GM10266 (cell line): ENCODE data around the gene PLEKHN1.

Source experiments
- DNase-seq: peaks from one replicate; pipeline ENCODE4 v3.0.0; 2012; ENCODE audit errors: extremely low spot score
- TF ChIP-seq, protein P1 (sequence below): IDR thresholded peaks from 2 replicates; pipeline ENCODE4 v1.5.1; 2012; ENCODE audit warnings: mild to moderate bottlenecking, low read depth; ENCODE audit not compliant: control insufficient read depth, insufficient read depth; ENCODE audit errors: missing control alignments

Gene PLEKHN1

DNA sequence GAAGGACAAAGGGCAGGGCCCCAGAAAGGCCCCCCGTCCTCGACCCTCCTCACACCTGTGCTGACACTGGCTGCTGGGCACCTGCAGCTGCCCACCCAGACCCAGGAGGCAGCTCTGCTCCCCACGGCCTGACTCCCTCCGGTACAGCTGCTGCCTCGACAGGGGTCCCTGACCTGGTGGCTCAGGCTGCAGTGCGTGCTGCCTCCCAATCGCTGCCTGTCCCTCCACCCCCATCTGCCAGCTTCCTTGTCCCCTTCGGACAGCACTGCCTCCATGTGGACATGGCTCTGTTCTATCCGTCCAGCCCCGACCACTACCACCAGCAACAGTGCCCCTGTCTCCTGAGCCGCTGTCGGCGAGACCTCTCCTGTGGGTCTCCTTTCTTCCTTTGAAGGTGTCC is 11.4 kb upstream of the PLEKHN1 start:
- no peak for DNase-seq
- TF ChIP-seq, protein P1, sequence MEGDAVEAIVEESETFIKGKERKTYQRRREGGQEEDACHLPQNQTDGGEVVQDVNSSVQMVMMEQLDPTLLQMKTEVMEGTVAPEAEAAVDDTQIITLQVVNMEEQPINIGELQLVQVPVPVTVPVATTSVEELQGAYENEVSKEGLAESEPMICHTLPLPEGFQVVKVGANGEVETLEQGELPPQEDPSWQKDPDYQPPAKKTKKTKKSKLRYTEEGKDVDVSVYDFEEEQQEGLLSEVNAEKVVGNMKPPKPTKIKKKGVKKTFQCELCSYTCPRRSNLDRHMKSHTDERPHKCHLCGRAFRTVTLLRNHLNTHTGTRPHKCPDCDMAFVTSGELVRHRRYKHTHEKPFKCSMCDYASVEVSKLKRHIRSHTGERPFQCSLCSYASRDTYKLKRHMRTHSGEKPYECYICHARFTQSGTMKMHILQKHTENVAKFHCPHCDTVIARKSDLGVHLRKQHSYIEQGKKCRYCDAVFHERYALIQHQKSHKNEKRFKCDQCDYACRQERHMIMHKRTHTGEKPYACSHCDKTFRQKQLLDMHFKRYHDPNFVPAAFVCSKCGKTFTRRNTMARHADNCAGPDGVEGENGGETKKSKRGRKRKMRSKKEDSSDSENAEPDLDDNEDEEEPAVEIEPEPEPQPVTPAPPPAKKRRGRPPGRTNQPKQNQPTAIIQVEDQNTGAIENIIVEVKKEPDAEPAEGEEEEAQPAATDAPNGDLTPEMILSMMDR, result no peak

DNA sequence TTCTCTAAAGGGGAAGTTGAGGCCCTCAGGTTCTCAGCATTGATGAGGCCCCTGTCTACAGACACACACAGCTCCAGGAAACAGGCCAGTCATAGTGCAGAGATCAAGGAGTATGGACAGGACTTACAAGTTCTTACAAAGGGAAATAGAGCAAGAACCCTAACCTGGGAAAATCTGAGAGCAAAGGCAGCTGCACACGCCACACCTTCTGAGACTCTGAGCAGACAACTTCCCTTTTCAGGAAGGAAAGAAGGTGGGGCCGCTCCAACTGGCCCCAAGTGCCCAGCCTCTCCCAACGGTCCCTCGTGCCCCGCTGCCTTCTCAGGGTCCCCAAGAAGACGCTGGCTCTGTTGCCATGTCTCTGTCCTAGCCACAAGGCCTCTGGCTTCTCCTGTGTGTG is 10.8 kb upstream of the PLEKHN1 start:
- TF ChIP-seq, protein P1, result no peak
- DNase-seq, result no peak

DNA sequence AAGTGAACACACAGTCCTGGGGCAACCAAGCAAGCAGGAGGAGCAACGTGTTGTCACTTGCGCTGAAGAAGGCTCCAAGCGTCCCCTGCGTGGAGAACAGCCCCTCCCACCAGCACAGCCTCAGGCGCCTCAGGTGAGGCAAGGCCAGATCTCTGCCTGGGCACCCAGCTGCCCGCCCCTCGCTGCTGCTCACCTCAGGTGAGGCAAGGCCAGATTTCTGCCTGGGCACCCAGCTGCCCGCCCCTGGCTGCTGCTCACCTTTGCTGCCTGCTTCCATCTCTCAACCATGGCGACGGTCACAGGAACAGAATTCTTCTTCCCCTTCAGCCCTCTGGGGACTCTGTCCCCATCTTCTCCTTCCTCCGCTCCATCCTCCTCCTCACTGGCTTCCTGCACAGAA is 9.6 kb upstream of the PLEKHN1 start:
- TF ChIP-seq, protein P1, result no peak
- DNase-seq, result no peak

DNA sequence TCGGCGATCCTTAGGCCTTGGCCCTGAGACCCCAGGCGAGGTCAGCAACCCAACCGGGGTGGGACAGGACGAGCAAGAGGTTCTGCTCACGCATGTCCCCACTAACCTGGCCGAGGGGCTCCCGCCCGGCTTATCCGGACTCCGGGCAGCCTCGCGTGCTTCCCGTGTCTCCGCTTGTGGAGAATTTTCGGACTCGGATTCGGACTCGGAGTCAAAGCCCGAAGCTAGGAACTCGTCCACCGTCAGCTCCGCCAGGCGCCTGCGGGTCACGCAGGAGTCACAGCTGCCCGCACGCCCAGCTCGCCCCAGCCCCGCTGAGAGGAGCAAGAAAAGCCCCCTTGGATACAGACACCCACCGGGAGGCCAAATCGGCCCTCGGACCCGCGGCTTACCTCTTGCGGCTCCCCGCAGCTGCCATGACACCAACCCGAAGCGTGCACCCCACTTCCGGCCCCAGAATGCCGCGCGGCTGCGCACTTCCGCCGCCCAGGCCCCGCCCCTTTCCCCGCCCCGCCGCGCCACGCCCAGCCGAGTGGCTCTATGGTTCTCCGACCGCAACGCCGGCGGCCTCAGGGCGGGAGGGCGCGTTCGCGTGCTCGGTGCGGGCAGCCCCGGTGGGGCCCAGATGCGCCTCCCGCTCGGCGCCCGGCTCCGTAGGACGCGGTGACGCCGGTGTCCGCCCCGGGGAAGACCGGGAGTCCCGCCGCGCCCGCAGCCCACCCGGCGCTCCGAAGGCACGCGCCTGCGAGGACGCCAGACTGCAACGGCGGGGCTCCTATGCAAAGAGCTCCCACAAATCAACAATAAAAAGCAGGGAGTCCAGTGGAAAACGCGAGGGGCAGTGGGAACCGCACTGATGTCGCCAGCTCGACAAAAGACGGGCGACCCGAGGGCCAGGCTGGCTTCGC is 7.2 kb upstream of the PLEKHN1 start, which contains the start of gene NOC2L:
TSS of gene NOC2L (minus strand) at position 434 of the 908 bp plus-strand sequence. CDS start at position 418, 16 bp downstream.
- DNase-seq, result peak; percentile 98
- TF ChIP-seq, protein P1, result no peak

DNA sequence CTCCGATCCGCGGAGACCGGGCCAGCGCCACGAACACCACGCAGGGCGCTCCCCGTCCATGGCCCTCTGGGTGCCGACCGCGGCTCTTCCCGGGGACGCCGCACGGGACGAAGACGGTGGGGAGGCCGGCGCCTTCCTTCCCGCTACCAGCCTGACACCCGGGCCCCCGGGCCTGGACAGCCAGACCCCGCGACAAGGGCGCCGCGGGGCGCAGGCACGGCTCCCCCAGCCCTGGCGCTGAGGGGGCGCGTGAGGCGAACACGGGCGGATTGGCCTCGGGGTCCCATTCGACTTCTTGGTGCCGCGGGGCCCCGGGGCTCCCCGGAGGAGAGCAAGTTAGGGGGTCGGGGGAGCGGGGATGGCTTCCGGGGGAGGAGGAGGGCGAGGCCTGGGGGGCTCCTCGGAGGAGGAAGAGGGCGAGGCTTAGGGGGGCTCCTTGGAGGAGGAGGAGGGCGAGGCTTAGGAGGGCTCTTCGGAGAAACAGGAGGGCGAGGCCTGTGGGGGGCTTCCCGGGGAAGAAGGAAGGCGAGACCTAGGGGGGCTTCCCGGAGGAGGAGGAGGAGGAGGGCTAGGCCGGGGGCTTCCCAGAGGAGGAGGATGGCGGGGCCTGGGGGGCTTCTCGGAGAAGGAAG is 6.4 kb upstream of the PLEKHN1 start:
- TF ChIP-seq, protein P1, result no peak
- DNase-seq, result no peak

DNA sequence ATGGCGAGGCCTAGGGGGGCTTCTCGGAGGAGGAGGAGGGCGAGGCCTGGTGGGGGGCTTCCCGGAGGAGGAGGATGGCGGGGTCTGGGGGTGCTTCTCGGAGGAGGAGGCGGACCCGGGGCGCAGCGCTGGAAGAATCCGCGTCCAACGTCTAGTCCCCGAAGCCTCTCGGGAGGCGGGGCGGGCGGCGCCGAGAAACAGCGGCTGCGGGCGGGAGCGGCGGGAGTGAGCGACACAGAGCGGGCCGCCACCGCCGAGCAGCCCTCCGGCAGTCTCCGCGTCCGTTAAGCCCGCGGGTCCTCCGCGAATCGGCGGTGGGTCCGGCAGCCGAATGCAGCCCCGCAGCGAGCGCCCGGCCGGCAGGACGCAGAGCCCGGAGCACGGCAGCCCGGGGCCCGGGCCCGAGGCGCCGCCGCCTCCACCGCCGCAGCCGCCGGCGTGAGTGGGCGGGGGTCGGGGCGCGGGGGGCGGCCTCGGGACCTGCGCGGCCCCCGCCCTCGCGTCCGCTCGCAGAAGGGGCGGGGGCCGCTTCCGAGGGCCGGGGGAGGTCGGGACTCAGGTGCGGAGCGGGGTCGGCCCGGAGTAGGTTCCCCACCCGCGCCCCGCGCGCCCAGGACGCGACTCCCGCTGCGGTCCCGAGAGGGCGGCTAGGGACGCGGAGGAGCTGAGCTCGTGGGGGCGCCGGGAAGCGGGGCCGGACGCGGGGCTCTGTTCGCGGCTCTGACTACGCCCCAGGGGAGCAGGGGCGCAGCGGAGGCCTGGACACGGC is 5.7 kb upstream of the PLEKHN1 start, which contains the start of gene KLHL17:
TSS of gene KLHL17 (plus strand) at position 222 of the 769 bp plus-strand sequence. CDS start at position 332, 110 bp downstream.
- DNase-seq, result peak; percentile 96
- TF ChIP-seq, protein P1, result no peak
